Measurements from ENCODE around the gene DNM1. TPM values are rescaled to one million over a fixed set of nuclear protein-coding genes. Genes with fewer than 3 reads are reported as not detected.

The DNM1 gene
- total RNA-seq, 4 donors from 2014 or later: 8.6 to 22.3 (median 14.4) TPM

- peaks cover 0 to 97% of the 10 kb centered on the region in 2 donors for H3K36me3 ChIP-seq
- no peak overlapping the region for H3K4me3 ChIP-seq
- no peak for ATAC-seq
- no peaks in the 10 kb centered on the region for H3K27me3 ChIP-seq
- peaks cover 0 to 3% (median 0%) of the 10 kb centered on the region in 3 donors for H3K4me1 ChIP-seq
- no peak overlapping the region for H3K27ac ChIP-seq
- no peak for TF ChIP-seq POLR2A (IDR thresholded peaks at IDR 0.05)
- no peak for TF ChIP-seq CTCF (IDR thresholded peaks at IDR 0.05)
- no peak for TF ChIP-seq EP300 (IDR thresholded peaks at IDR 0.05)
- no peak for TF ChIP-seq POLR2AphosphoS5 (IDR thresholded peaks at IDR 0.05)
- WGBS, 2 donors (ENCODE audit: low coverage in 1 of 2): 67 to 71% methylated on average over 1 of the region's 4 CpGs
- H3K9me3 ChIP-seq: no peaks in the 10 kb centered on the region
These were observed 36.0 kb upstream of the DNM1 start for GRCh38 chr9:128167209-128167608.

- ATAC-seq: no peak
- Histone ChIP-seq H3K27me3 (no peaks in the 10 kb centered on the region), H3K9me3 (no peaks in the 10 kb centered on the region), H3K4me1 (no peaks in the 10 kb centered on the region), H3K27ac (no peak overlapping the region), H3K4me3 (no peak overlapping the region), H3K36me3 (peaks cover 0 to 99% of the 10 kb centered on the region in 2 donors)
- WGBS, 2 donors (ENCODE audit: low coverage in 1 of 2): 88 to 91% methylated on average over 5 to 7 of the region's 8 CpGs
- TF ChIP-seq CTCF (IDR thresholded peaks at IDR 0.05) (no peak), POLR2A (IDR thresholded peaks at IDR 0.05) (no peak), POLR2AphosphoS5 (IDR thresholded peaks at IDR 0.05) (no peak), EP300 (IDR thresholded peaks at IDR 0.05) (no peak)
These were observed 34.4 kb upstream of the DNM1 start for GRCh38 chr9:128168731-128169308.

DNA sequence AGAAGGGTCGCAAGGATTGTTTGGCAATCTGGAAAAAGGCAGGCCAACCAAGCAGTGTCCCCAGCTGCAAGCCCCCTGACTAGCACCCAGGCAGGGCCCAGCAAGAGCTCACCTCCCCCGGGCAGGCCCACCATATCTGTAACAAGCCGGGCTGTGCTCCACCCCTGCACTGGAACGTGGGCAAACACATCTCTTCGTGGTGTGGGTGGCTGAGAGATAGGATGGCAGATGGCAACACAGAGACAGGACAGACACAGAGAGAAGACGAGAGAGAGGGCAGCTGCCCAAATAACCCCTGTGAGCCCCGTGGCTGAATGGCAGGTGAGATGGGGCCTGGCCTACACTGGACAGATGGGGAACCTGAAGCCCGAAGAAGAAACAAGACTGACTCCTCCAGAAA is 33.7 kb upstream of the DNM1 start:
- Histone ChIP-seq H3K4me1 (no peaks in the 10 kb centered on the region), H3K9me3 (no peaks in the 10 kb centered on the region), H3K36me3 (peaks cover 0 to 99% of the 10 kb centered on the region in 2 donors), H3K27me3 (no peaks in the 10 kb centered on the region), H3K4me3 (no peak overlapping the region), H3K27ac (no peak overlapping the region)
- ATAC-seq: no peak
- TF ChIP-seq EP300 (IDR thresholded peaks at IDR 0.05): no peak
- no peak for TF ChIP-seq POLR2A (IDR thresholded peaks at IDR 0.05)
- no peak for TF ChIP-seq CTCF (IDR thresholded peaks at IDR 0.05)
- no peak for TF ChIP-seq POLR2AphosphoS5 (IDR thresholded peaks at IDR 0.05)
- WGBS, 2 donors (ENCODE audit: low coverage in 1 of 2): 85% methylated on average over 2 of the region's 8 CpGs; no CpG with 5 or more reads in 1 of the 2 donors

- no peak for ATAC-seq
- no peak overlapping the region for H3K4me3 ChIP-seq
- no peaks in the 10 kb centered on the region for H3K27me3 ChIP-seq
- peaks cover 0 to 99% of the 10 kb centered on the region in 2 donors for H3K36me3 ChIP-seq
- 33% methylated on average over 1 of the region's 8 CpGs; no CpG with 5 or more reads in 1 of the 2 donors for WGBS, 2 donors (ENCODE audit: low coverage in 1 of 2)
- TF ChIP-seq EP300 (IDR thresholded peaks at IDR 0.05) (no peak), POLR2A (IDR thresholded peaks at IDR 0.05) (no peak), POLR2AphosphoS5 (IDR thresholded peaks at IDR 0.05) (no peak), CTCF (IDR thresholded peaks at IDR 0.05) (no peak)
- H3K27ac ChIP-seq: no peak overlapping the region
- no peaks in the 10 kb centered on the region for H3K9me3 ChIP-seq
- H3K4me1 ChIP-seq: no peaks in the 10 kb centered on the region
These were observed 33.3 kb upstream of the DNM1 start for GRCh38 chr9:128169925-128170324.

- Histone ChIP-seq H3K4me3 (no peak overlapping the region), H3K36me3 (peaks cover 0 to 99% of the 10 kb centered on the region in 2 donors), H3K9me3 (no peaks in the 10 kb centered on the region), H3K27ac (no peak overlapping the region), H3K27me3 (no peaks in the 10 kb centered on the region), H3K4me1 (no peaks in the 10 kb centered on the region)
- TF ChIP-seq POLR2A (IDR thresholded peaks at IDR 0.05) (no peak), EP300 (IDR thresholded peaks at IDR 0.05) (no peak), CTCF (IDR thresholded peaks at IDR 0.05) (no peak), POLR2AphosphoS5 (IDR thresholded peaks at IDR 0.05) (no peak)
- ATAC-seq: no peak
- WGBS, 2 donors (ENCODE audit: low coverage in 1 of 2): 100% methylated on average over 1 of the region's 4 CpGs; no CpG with 5 or more reads in 1 of the 2 donors
These were observed 29.1 kb upstream of the DNM1 start for GRCh38 chr9:128174062-128174461.
